Kidney (tissue), 14 donors: ENCODE results near the gene MYH7B. TPM values are rescaled to one million over a fixed set of nuclear protein-coding genes. Genes with fewer than 3 reads are reported as not detected.
A peak's percentile ranks its signal among the peaks of the same experiment; 100 is the strongest.

Experiments
- DNase-seq, 5 donors: peaks; one replicate each; pipeline ENCODE4 v3.0.0-alpha.2; 2013 to 2020
- FAIRE-seq: peaks from 2 replicates; lab custom pipeline; 2012; peaks lifted over from hg19 to GRCh38; lab: Jason Lieb, UNC
- H3K27ac ChIP-seq, 2 donors: one replicate each; pipeline ENCODE4 v1.7.0; 2013; ENCODE audit warnings: low read depth in 2 of 2, low read length in 2 of 2, inconsistent platforms in 1 of 2
- H3K27me3 ChIP-seq: one replicate; pipeline ENCODE4 v1.7.1; 2013; ENCODE audit warnings: low read length, inconsistent platforms; ENCODE audit not compliant: control insufficient read depth, insufficient read depth
- H3K36me3 ChIP-seq, 3 donors: one replicate each; pipeline versions ENCODE4 v1.7.0 to v1.7.1; 2013; ENCODE audit warnings: low read length in 3 of 3, control low read depth in 1 of 3, inconsistent platforms in 1 of 3; ENCODE audit not compliant: insufficient read depth in 3 of 3, control insufficient read depth in 2 of 3
- H3K4me1 ChIP-seq, 3 donors: one replicate each; pipeline versions ENCODE4 v1.7.0 to v1.7.1; 2013; ENCODE audit warnings: low read length in 3 of 3, inconsistent platforms in 1 of 3, low read depth in 1 of 3; ENCODE audit not compliant: control insufficient read depth in 2 of 3, insufficient read depth in 2 of 3
- H3K4me3 ChIP-seq, 3 donors: one replicate each; pipeline versions ENCODE4 v1.7.0 to v1.8.1; 2013; ENCODE audit warnings: low read length in 3 of 3, control low read depth in 1 of 3, inconsistent platforms in 1 of 3
- H3K9ac ChIP-seq, 3 donors: one replicate each; pipeline versions ENCODE4 v1.7.0 to v1.7.1; 2013; ENCODE audit warnings: low read length in 3 of 3, control low read depth in 1 of 3, inconsistent platforms in 1 of 3
- H3K9me3 ChIP-seq, 3 donors: one replicate each; pipeline versions ENCODE4 v1.7.0 to v1.7.1; 2013; ENCODE audit warnings: low read length in 3 of 3, control low read depth in 1 of 3, inconsistent platforms in 1 of 3; ENCODE audit not compliant: control insufficient read depth in 2 of 3, insufficient read depth in 1 of 3
- intact Hi-C: fragments of 100-400 bp; cut with DNase I; formaldehyde crosslinking; loops from one replicate; pipeline ENCODE4 v1.11.1; 2022
- polyA plus RNA-seq: library from polyadenylated mRNA; stranded (reverse); fragments of 350-450 nt; fragmentation: Illumina TruSeq; extraction: RNeasy Lipid Tissue Mini Kit (QIAGEN cat#74804); gene quantifications from one replicate; pipeline ENCODE4 v1.2.3, GENCODE V29; 2014; ENCODE audit warnings: low read depth, low replicate concordance; ENCODE audit not compliant: insufficient read depth
- total RNA-seq: library from RNA; stranded (reverse); fragmentation: NEBNext Ultra II Directional; extraction: Animal tissue kit (Norgen Biotek cat#: 25700); gene quantifications from one replicate; pipeline ENCODE4 v1.2.1, GENCODE V29; 2021
- TF ChIP-seq, protein P1 (sequence below): IDR thresholded peaks from 3 replicates; pipeline ENCODE4 v1.5.1; 2012; ENCODE audit warnings: mild to moderate bottlenecking, moderate library complexity, borderline replicate concordance; ENCODE audit not compliant: insufficient read depth; ENCODE audit errors: extremely low read depth
- donor health status: control.
- donor health status: control.
- donor health status: control.
- donor health status: control.
- donor health status: control.
- donor health status: DM: yes; HTN: yes; CAD: no.
- donor health status: Normal renal cell carcinoma (clear cell type).

MYH7B gene
- total and polyA plus RNA-seq, 2 donors from 2014 or later, result 0.76 to 3.7 TPM

GRCh38 chr20:34945315-34946077 lies 10.2 kb upstream of the MYH7B start:
- Histone ChIP-seq H3K4me3 (no peak overlapping the region), H3K36me3 (peaks cover 0 to 15% (median 12%) of the 10 kb centered on the region in 3 donors), H3K27ac (peak overlapping the region; percentile 80 to 81), H3K9me3 (no peaks in the 10 kb centered on the region), H3K9ac (peak overlapping the region in 1 of 3 donors; percentile 13), H3K27me3 (no peaks in the 10 kb centered on the region), H3K4me1 (peaks cover 0 to 16% (median 0%) of the 10 kb centered on the region in 3 donors)
- intact Hi-C loops, result no loop called here
- DNase-seq, result peak in 1 of 5 donors; percentile 13
- TF ChIP-seq, protein P1, sequence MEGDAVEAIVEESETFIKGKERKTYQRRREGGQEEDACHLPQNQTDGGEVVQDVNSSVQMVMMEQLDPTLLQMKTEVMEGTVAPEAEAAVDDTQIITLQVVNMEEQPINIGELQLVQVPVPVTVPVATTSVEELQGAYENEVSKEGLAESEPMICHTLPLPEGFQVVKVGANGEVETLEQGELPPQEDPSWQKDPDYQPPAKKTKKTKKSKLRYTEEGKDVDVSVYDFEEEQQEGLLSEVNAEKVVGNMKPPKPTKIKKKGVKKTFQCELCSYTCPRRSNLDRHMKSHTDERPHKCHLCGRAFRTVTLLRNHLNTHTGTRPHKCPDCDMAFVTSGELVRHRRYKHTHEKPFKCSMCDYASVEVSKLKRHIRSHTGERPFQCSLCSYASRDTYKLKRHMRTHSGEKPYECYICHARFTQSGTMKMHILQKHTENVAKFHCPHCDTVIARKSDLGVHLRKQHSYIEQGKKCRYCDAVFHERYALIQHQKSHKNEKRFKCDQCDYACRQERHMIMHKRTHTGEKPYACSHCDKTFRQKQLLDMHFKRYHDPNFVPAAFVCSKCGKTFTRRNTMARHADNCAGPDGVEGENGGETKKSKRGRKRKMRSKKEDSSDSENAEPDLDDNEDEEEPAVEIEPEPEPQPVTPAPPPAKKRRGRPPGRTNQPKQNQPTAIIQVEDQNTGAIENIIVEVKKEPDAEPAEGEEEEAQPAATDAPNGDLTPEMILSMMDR, result no peak
- FAIRE-seq, result no peak

DNA sequence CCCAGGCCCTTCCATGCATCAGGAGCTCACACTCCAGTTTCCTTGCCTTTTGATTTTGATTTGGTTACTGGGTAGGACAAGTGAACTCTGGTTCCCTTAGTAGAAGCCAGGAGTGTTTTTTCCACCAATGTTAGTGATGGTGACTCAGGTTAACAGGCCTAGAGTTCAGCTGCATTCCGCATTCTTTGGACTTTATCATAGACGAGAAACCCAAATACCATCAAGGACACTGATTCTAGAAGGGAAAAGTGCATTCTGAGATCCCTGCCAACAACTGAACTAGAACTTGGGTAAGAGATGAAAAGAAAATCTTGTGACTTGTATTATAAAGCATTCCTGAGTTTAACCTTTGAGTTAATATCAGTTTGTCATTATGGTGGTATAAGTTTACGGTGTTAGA lies 9.0 kb upstream of the MYH7B start:
- H3K27ac ChIP-seq, result peak overlapping the region; percentile 69 to 81
- DNase-seq, result no peak
- intact Hi-C loops, result no loop called here
- peak overlapping the region in 1 of 3 donors; percentile 13 for H3K9ac ChIP-seq
- H3K36me3 ChIP-seq, result peaks cover 0 to 10% (median 8%) of the 10 kb centered on the region in 3 donors
- no peaks in the 10 kb centered on the region for H3K27me3 ChIP-seq
- TF ChIP-seq, protein P1, result no peak
- peak; percentile 70 for FAIRE-seq
- H3K4me3 ChIP-seq, result no peak overlapping the region
- H3K9me3 ChIP-seq, result no peaks in the 10 kb centered on the region
- peaks cover 0 to 20% (median under 1%) of the 10 kb centered on the region in 3 donors for H3K4me1 ChIP-seq

DNA sequence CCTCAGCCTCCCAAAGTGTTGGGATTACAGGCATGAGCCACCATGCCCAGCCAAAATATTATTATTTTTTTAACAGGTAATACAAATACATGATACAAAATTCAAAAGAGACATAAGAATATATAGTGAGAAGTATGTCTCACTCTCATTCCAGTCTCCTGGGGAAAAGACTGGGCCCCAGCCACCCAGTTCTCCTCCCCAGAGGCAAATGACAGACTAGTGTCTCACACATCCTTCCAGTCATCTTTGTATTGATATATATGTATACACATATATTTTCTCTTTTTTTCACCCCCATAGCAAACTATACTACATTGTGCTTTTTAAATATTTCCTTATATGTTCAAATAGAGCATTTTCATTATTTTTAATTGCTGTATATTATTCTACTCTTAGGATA lies 8.3 kb upstream of the MYH7B start:
- H3K4me1 ChIP-seq, result peaks cover 0 to 25% (median 5%) of the 10 kb centered on the region in 3 donors
- TF ChIP-seq, protein P1, result no peak
- no peak for DNase-seq
- H3K4me3 ChIP-seq, result no peak overlapping the region
- H3K9ac ChIP-seq, result no peak overlapping the region
- intact Hi-C loops, result no loop called here
- no peak overlapping the region for H3K27ac ChIP-seq
- no peaks in the 10 kb centered on the region for H3K9me3 ChIP-seq
- no peak for FAIRE-seq
- H3K27me3 ChIP-seq, result no peaks in the 10 kb centered on the region
- H3K36me3 ChIP-seq, result peaks cover 0 to 7% (median 3%) of the 10 kb centered on the region in 3 donors
